Measurements from ENCODE around the gene SLC5A4.

SLC5A4 gene

GRCh38 chr22:32240461-32240860 is 14.7 kb downstream of the SLC5A4 start:
- TF ChIP-seq MAX (IDR thresholded peaks at IDR 0.05) (no peak), CEBPB (IDR thresholded peaks at IDR 0.05) (peak; percentile 69; the same call in 1 of the 2 replicates)

GRCh38 chr22:32237906-32238305 is 17.2 kb downstream of the SLC5A4 start:
- TF ChIP-seq ZBTB7A (IDR thresholded peaks at IDR 0.05; ENCODE audit: low read depth) (no peak), RAD21 (IDR thresholded peaks at IDR 0.05; ENCODE audit: low read depth) (no peak), YY1 (IDR thresholded peaks at IDR 0.05; ENCODE audit: low read depth) (no peak), CREB1 (IDR thresholded peaks at IDR 0.05; ENCODE audit: low read depth) (no peak)

- TF ChIP-seq TCF12 (IDR thresholded peaks at IDR 0.05; ENCODE audit: low read depth) (no peak), NFIC (IDR thresholded peaks at IDR 0.05) (no peak), RAD21 (IDR thresholded peaks at IDR 0.05; ENCODE audit: low read depth) (no peak), TEAD4 (IDR thresholded peaks at IDR 0.05) (no peak), USF1 (IDR thresholded peaks at IDR 0.05) (no peak), EGR1 (IDR thresholded peaks at IDR 0.05) (no peak), FOXM1 (IDR thresholded peaks at IDR 0.05; ENCODE audit: borderline replicate concordance, low read depth) (no peak), REST (IDR thresholded peaks at IDR 0.05; ENCODE audit: low read depth) (no peak), TAF1 (IDR thresholded peaks at IDR 0.05; ENCODE audit: low read depth) (no peak), CEBPB (IDR thresholded peaks at IDR 0.05) (no peak), MAX (IDR thresholded peaks at IDR 0.05) (no peak), YY1 (IDR thresholded peaks at IDR 0.05; ENCODE audit: low read depth) (no peak), EP300 (IDR thresholded peaks at IDR 0.05; ENCODE audit: borderline replicate concordance) (no peak), CREB1 (IDR thresholded peaks at IDR 0.05; ENCODE audit: low read depth) (no peak), ZBTB7A (IDR thresholded peaks at IDR 0.05; ENCODE audit: low read depth) (no peak)
Observed at GRCh38 chr22:32236970-32237369, 18.2 kb downstream of the SLC5A4 start.

- TF ChIP-seq CREB1 (IDR thresholded peaks at IDR 0.05; ENCODE audit: low read depth) (no peak), USF1 (IDR thresholded peaks at IDR 0.05) (no peak), TEAD4 (IDR thresholded peaks at IDR 0.05) (no peak), FOXM1 (IDR thresholded peaks at IDR 0.05; ENCODE audit: borderline replicate concordance, low read depth) (no peak), EP300 (IDR thresholded peaks at IDR 0.05; ENCODE audit: borderline replicate concordance) (no peak), YY1 (IDR thresholded peaks at IDR 0.05; ENCODE audit: low read depth) (no peak), RAD21 (IDR thresholded peaks at IDR 0.05; ENCODE audit: low read depth) (no peak), NFIC (IDR thresholded peaks at IDR 0.05) (no peak), EGR1 (IDR thresholded peaks at IDR 0.05) (no peak), CEBPB (IDR thresholded peaks at IDR 0.05) (no peak), ZBTB7A (IDR thresholded peaks at IDR 0.05; ENCODE audit: low read depth) (no peak), MAX (IDR thresholded peaks at IDR 0.05) (no peak), TCF12 (IDR thresholded peaks at IDR 0.05; ENCODE audit: low read depth) (no peak), TAF1 (IDR thresholded peaks at IDR 0.05; ENCODE audit: low read depth) (no peak), REST (IDR thresholded peaks at IDR 0.05; ENCODE audit: low read depth) (no peak)
Observed at GRCh38 chr22:32233091-32233490, 22.1 kb downstream of the SLC5A4 start.

- TF ChIP-seq ZBTB7A (IDR thresholded peaks at IDR 0.05; ENCODE audit: low read depth) (no peak), MAX (IDR thresholded peaks at IDR 0.05) (no peak), CEBPB (IDR thresholded peaks at IDR 0.05) (no peak), TAF1 (IDR thresholded peaks at IDR 0.05; ENCODE audit: low read depth) (no peak), REST (IDR thresholded peaks at IDR 0.05; ENCODE audit: low read depth) (no peak), EP300 (IDR thresholded peaks at IDR 0.05; ENCODE audit: borderline replicate concordance) (no peak), TCF12 (IDR thresholded peaks at IDR 0.05; ENCODE audit: low read depth) (no peak), CREB1 (IDR thresholded peaks at IDR 0.05; ENCODE audit: low read depth) (no peak), TEAD4 (IDR thresholded peaks at IDR 0.05) (no peak)
Observed at GRCh38 chr22:32232191-32232830, 22.8 kb downstream of the SLC5A4 start.

Data from Ishikawa (cell line).